Measurements from ENCODE around the gene PTPRU.

Gene PTPRU

DNA sequence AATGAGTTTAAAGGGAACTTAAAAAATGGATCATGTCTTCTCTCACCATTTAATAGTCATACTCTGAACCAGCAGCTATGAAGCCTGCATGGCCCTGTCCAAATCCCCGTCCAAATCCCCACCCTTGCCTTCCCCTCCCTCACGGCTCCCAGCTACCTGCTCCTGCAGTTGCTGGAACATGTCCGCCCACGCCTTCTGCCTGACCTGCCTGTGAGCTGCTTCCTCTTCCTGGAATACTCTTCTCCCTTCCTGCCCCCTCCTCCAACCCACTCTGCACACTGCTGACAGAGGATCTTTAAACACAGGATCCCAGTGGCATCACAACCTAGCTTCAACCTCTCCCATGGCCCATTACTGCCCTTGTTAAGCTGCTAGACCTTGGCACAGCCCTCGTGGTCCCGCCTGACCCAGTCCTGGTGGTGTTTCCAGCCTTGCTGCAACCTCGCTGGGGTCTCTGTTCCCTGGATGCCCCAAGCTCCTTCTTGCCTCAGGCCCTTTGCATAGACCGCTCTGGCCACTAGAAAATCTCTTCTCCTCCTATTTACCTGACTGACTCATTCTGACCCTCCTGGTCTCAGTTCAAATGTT, 118.3 kb downstream of the PTPRU start:
- DNase-seq (ENCODE audit: low read depth) = no peak
- TF ChIP-seq, protein P1, sequence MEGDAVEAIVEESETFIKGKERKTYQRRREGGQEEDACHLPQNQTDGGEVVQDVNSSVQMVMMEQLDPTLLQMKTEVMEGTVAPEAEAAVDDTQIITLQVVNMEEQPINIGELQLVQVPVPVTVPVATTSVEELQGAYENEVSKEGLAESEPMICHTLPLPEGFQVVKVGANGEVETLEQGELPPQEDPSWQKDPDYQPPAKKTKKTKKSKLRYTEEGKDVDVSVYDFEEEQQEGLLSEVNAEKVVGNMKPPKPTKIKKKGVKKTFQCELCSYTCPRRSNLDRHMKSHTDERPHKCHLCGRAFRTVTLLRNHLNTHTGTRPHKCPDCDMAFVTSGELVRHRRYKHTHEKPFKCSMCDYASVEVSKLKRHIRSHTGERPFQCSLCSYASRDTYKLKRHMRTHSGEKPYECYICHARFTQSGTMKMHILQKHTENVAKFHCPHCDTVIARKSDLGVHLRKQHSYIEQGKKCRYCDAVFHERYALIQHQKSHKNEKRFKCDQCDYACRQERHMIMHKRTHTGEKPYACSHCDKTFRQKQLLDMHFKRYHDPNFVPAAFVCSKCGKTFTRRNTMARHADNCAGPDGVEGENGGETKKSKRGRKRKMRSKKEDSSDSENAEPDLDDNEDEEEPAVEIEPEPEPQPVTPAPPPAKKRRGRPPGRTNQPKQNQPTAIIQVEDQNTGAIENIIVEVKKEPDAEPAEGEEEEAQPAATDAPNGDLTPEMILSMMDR (IDR thresholded peaks at IDR 0.05; ENCODE audit: control insufficient read depth, extremely low read depth, insufficient read depth) = no peak

DNA sequence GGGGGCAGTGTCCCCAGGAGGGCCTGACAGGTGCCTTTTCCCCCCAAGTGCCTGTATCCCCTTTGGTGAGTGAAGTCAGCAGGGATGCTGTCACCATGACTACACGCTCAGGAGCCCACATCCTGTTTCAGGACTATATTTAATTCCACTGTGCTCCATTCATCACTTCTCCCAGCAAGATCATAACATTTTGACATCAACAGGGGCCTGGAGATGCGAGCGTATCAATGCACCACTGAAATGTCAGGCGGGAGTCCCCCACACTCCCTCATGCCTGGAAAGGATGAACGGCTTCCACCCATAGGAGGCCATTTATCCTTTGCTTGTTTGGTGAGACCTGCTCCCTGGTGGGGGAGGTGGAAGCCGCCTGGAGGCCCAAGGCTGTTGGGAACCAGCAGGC, 119.1 kb downstream of the PTPRU start:
- H3K4me3 ChIP-seq (ENCODE audit: low read depth, low read length) = no peak overlapping the region
- DNase-seq (ENCODE audit: low read depth) = no peak
- TF ChIP-seq, protein P1 (IDR thresholded peaks at IDR 0.05; ENCODE audit: control insufficient read depth, extremely low read depth, insufficient read depth) = no peak

More for the DNA sequence above, 118.3 kb downstream of the PTPRU start:
- no peak overlapping the region for H3K4me3 ChIP-seq (ENCODE audit: low read depth, low read length)

DNA sequence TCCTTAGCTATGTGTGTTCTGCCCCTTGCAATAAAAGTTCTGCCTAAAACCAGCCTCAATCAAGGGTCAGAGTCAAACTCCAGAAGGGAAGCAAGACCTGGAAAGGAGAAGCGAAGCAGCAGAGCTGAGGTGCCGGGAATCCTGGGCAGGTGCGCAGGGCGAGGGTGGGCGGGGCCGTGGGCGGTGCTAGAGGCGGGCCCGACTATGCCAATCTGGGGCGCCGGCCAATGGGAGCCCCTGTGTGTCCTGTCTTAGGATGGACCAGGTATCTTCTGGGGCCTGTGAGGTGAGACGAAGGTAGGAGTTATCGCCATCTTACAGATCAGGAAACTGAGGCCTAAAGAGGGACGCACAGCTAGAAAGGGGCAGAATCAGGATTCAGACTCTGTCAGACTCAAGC, 120.3 kb downstream of the PTPRU start:
- DNase-seq (ENCODE audit: low read depth) = no peak
- H3K4me3 ChIP-seq (ENCODE audit: low read depth, low read length) = no peak overlapping the region
- TF ChIP-seq, protein P1 (IDR thresholded peaks at IDR 0.05; ENCODE audit: control insufficient read depth, extremely low read depth, insufficient read depth) = no peak

DNA sequence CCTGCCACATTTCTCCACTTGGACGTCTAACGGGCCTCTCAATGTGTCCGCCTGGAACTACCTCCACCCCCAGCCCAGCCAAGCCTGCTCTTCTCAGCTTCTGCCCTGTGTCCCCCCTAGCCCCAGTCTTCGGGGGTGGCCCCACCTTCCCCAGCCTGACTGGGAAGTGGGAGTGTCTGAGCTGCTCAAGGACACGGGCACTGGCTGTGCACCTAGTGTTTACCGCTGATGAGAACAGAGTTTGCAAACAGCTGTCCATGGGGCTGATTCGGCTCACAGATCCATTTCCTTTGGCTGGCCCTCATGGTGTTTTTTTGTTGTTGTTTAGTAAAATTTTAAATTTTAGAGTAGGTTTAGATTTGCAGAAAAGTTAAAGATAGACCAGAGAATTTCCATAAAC, 121.1 kb downstream of the PTPRU start:
- DNase-seq (ENCODE audit: low read depth) = no peak
- TF ChIP-seq, protein P1 (IDR thresholded peaks at IDR 0.05; ENCODE audit: control insufficient read depth, extremely low read depth, insufficient read depth) = no peak
- no peak overlapping the region for H3K4me3 ChIP-seq (ENCODE audit: low read depth, low read length)

DNA sequence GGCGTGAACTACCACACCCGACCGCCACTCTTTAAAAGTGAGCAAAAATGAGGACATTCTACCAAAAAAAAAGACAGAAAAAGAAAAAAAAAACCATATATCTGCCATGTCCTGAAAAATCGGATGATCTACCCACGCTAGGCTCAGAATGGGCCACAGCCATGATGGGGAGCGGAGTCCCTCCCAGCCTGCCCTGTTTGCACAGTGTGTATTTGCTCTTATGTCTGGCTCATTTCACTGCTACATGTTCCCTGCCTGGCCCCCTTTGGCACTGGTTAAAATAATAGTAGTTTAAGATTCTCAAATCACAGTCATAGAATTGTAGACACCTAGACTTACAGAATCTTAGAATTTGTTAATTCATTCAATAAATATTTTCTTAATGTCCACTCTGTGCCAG, 121.9 kb downstream of the PTPRU start:
- TF ChIP-seq, protein P1 (IDR thresholded peaks at IDR 0.05; ENCODE audit: control insufficient read depth, extremely low read depth, insufficient read depth) = no peak
- no peak overlapping the region for H3K4me3 ChIP-seq (ENCODE audit: low read depth, low read length)
- no peak for DNase-seq (ENCODE audit: low read depth)

DNA sequence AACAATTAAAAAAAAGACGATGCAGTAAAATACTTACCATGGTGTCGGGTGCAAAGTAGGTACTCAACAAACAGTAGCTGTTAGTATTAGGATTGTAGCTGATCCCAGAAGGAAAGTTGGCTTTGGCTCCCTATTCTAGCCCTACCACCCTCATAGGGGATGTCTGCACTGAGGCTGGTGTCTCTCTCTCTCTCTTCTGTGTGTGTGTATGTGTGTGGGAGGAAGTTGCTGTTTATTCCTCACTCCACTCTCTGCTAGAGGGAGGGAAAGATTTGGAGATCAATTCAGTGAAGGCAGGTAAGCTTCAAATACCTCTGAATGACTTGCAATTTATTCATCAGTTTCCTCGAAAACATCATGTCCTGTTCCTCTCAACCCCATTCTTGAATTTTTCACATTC, 124.4 kb downstream of the PTPRU start:
- DNase-seq (ENCODE audit: low read depth) = no peak
- TF ChIP-seq, protein P1 (IDR thresholded peaks at IDR 0.05; ENCODE audit: control insufficient read depth, extremely low read depth, insufficient read depth) = no peak
- no peak overlapping the region for H3K4me3 ChIP-seq (ENCODE audit: low read depth, low read length)

DNA sequence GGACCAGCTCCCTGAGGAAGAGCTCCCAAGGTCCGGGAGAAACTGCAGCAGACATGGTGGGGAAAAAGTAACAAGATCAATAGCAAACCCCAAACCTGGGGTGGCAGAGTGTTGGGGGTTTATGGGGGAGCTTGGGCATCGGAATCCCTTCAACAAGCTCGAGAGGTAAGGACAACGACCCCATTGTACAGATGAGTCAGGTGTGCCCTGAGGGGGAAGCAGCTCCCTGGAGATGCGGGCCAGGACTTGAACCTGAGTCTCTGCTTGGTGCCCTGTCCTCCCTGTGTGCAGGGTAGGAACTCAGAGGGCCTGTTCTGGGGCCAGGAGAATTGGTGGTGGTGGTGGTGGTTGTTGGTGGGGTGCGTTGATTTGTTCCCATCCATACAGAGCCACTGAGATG, 125.4 kb downstream of the PTPRU start:
- H3K4me3 ChIP-seq (ENCODE audit: low read depth, low read length) = no peak overlapping the region
- TF ChIP-seq, protein P1 (IDR thresholded peaks at IDR 0.05; ENCODE audit: control insufficient read depth, extremely low read depth, insufficient read depth) = no peak
- no peak for DNase-seq (ENCODE audit: low read depth)
